HepG2 (cell line): ENCODE results near the gene YKT6. TPM values are rescaled to one million over a fixed set of nuclear protein-coding genes. Genes with fewer than 3 reads are reported as not detected.

Source experiments
- GRHL1 ChIP-seq: sonication (generic); formaldehyde crosslinking; conservative IDR thresholded peaks from 2 replicates; pipeline ENCODE4 v1.8.0; 2022; ENCODE audit warnings: missing genetic modification reagents
- HOXD1 ChIP-seq: sonication (generic); formaldehyde crosslinking; IDR thresholded peaks from 2 replicates; pipeline ENCODE4 v1.5.0; 2020; ENCODE audit warnings: missing genetic modification reagents
- KDM2A ChIP-seq: sonication (generic); formaldehyde crosslinking; IDR thresholded peaks from 2 replicates; pipeline ENCODE4 v1.4.0; 2020; ENCODE audit warnings: low read depth, missing genetic modification reagents, borderline replicate concordance
- KLF11 ChIP-seq: IDR thresholded peaks from 2 replicates; pipeline ENCODE4 v1.6.1; 2016; ENCODE audit warnings: missing compliant biosample characterization
- MIXL1 ChIP-seq: IDR thresholded peaks from 2 replicates; pipeline ENCODE4 v1.6.1; 2016
- NONO ChIP-seq, 2 experiments: fragments of 450-650 bp in 1 of 2; sonication (generic) in 1 of 2; formaldehyde crosslinking in 1 of 2; IDR thresholded peaks in 1 of 2; conservative IDR thresholded peaks in 1 of 2; 2 replicates each; pipeline versions ENCODE4 v1.6.1 to v1.8.0; 2017 to 2022; ENCODE audit warnings: mild to moderate bottlenecking in 1 of 2, missing genetic modification reagents in 1 of 2, moderate library complexity in 1 of 2
- NRL ChIP-seq: sonication (generic); formaldehyde crosslinking; IDR thresholded peaks from 2 replicates; pipeline ENCODE4 v1.5.0; 2020; ENCODE audit warnings: missing genetic modification reagents, mild to moderate bottlenecking, moderate library complexity, borderline replicate concordance
- RBAK ChIP-seq: sonication (generic); formaldehyde crosslinking; IDR thresholded peaks from 2 replicates; pipeline ENCODE4 v1.5.1; 2020; ENCODE audit warnings: mild to moderate bottlenecking, missing genetic modification reagents
- SALL1 ChIP-seq: sonication (generic); formaldehyde crosslinking; IDR thresholded peaks from 2 replicates; pipeline ENCODE4 v1.8.0; 2022; ENCODE audit warnings: mild to moderate bottlenecking, missing genetic modification reagents
- SNRNP70 ChIP-seq: fragments of 200-400 bp; formaldehyde crosslinking; IDR thresholded peaks from 2 replicates; pipeline ENCODE4 v1.6.1; 2017; ENCODE audit warnings: mild to moderate bottlenecking, low read depth, low read length, moderate library complexity
- WIZ ChIP-seq: sonication (generic); formaldehyde crosslinking; IDR thresholded peaks from 2 replicates; pipeline ENCODE4 v1.5.1; 2020; ENCODE audit warnings: mild to moderate bottlenecking, missing genetic modification reagents
- ZBED4 ChIP-seq: sonication (generic); formaldehyde crosslinking; IDR thresholded peaks from 2 replicates; pipeline ENCODE4 v1.4.0; 2020; ENCODE audit warnings: missing genetic modification reagents, borderline replicate concordance
- ZBTB43 ChIP-seq: sonication (generic); formaldehyde crosslinking; conservative IDR thresholded peaks from 2 replicates; pipeline ENCODE4 v1.4.0; 2020; ENCODE audit warnings: missing genetic modification reagents
- ZNF136 ChIP-seq: sonication (generic); formaldehyde crosslinking; IDR thresholded peaks from 2 replicates; pipeline ENCODE4 v1.8.1; 2022; ENCODE audit warnings: low read depth, mild to moderate bottlenecking, moderate library complexity, missing genetic modification reagents
- ZNF260 ChIP-seq: sonication (generic); formaldehyde crosslinking; IDR thresholded peaks from 2 replicates; pipeline ENCODE4 v1.4.0; 2020; ENCODE audit warnings: missing genetic modification reagents, low read depth, mild to moderate bottlenecking, borderline replicate concordance
- ZNF326 ChIP-seq: sonication (generic); formaldehyde crosslinking; IDR thresholded peaks from 2 replicates; pipeline ENCODE4 v1.4.0; 2020; ENCODE audit warnings: missing genetic modification reagents, borderline replicate concordance
- ZNF775 ChIP-seq: sonication (generic); formaldehyde crosslinking; IDR thresholded peaks from 2 replicates; pipeline ENCODE4 v1.4.0; 2020; ENCODE audit warnings: missing genetic modification reagents, mild to moderate bottlenecking, moderate library complexity, borderline replicate concordance
- polyA plus RNA-seq, 8 experiments: library from polyadenylated mRNA; depleted of rRNA in 3 of 8; stranded (reverse) in 7 of 8; unstranded in 1 of 8; fragments of >200 nt; fragmentation: Illumina TruSeq in 4 of 8; extraction: Trizol in 4 of 8; gene quantifications; 2 replicates each; pipeline versions ENCODE4 v1.2.1 to v1.2.3, GENCODE V29; 2011 to 2016; ENCODE audit warnings: low read depth in 4 of 8, missing spikeins in 1 of 8, mixed read lengths in 1 of 8; ENCODE audit not compliant: insufficient read depth in 1 of 8
- total RNA-seq, 5 experiments: library from RNA; depleted of rRNA; stranded (reverse); fragments of >200 nt; fragmentation: Illumina TruSeq; extraction: Trizol; gene quantifications; 2 replicates each; pipeline ENCODE4 v1.2.3, GENCODE V29; 2016; ENCODE audit warnings: low read depth in 1 of 5
- TF ChIP-seq, protein P1 (sequence below): sonication (generic); formaldehyde crosslinking; IDR thresholded peaks from 2 replicates; pipeline ENCODE4 v1.5.0; 2020; ENCODE audit warnings: mild to moderate bottlenecking, missing genetic modification reagents, moderate library complexity
- TF ChIP-seq, protein P2 (sequence below): sonication (generic); formaldehyde crosslinking; IDR thresholded peaks from 2 replicates; pipeline ENCODE4 v1.5.0; 2020; ENCODE audit warnings: missing genetic modification reagents

Gene YKT6
- total and polyA plus RNA-seq, 2 of the 13 experiments (the other 11 are each of a cell fraction or from before 2014, with no cell fraction given) = 52.2 to 60.3 TPM

DNA sequence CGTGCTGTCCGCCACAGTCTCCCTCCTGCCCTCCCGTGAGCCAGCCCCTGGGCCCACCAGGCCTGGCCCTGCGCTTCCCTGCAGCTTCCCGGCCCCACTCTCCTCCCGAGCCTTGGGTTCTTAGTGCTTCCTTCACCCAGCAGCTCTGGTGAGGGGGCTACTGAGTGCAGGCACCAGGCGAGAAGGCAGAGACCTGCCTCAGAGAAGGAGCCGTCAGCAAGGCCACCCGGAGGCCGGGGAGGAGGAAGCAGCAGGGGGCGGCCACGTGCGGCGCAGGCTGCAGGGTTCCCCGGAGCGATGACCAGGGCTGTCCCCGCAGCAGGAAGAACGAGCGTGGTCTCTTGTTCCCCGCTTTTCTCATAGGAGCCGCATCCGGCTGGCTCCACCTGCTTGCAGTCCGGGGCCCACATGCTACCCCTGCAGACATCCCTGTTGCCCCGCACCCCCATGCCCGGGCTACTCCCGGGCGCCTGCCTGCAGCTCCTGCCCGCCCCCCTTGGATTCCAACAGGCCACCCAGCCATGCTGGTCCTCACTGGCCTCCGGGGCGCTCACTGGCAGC is 20.5 kb downstream of the YKT6 start (continued):
- TF ChIP-seq GRHL1 (CRISPR knock-in tag) (no peak), SALL1 (CRISPR knock-in tag) (peak; percentile 86), ZNF326 (CRISPR knock-in tag) (no peak), ZNF136 (CRISPR knock-in tag) (0 out of 2 replicates have a peak, but pooled peaks have one; percentile 49), MIXL1 (CRISPR knock-in tag) (no peak), KLF11 (CRISPR knock-in tag) (no peak), ZNF775 (CRISPR knock-in tag) (0 out of 2 replicates have a peak, but pooled peaks have one; percentile 44), ZBTB43 (CRISPR knock-in tag) (peak; percentile 89), NRL (peak; percentile 90), ZNF260 (CRISPR knock-in tag) (no peak), HOXD1 (CRISPR knock-in tag) (0 out of 2 replicates have a peak, but pooled peaks have one; percentile 66), WIZ (CRISPR knock-in tag) (no peak), ZBED4 (CRISPR knock-in tag) (no peak), RBAK (CRISPR knock-in tag) (no peak), NONO (IDR thresholded peaks at IDR 0.05) (no peak), NONO (CRISPR knock-in tag; conservative IDR thresholded peaks at IDR 0.05) (no peak), KDM2A (peak; percentile 63), SNRNP70 (no peak)
- TF ChIP-seq, protein P1, sequence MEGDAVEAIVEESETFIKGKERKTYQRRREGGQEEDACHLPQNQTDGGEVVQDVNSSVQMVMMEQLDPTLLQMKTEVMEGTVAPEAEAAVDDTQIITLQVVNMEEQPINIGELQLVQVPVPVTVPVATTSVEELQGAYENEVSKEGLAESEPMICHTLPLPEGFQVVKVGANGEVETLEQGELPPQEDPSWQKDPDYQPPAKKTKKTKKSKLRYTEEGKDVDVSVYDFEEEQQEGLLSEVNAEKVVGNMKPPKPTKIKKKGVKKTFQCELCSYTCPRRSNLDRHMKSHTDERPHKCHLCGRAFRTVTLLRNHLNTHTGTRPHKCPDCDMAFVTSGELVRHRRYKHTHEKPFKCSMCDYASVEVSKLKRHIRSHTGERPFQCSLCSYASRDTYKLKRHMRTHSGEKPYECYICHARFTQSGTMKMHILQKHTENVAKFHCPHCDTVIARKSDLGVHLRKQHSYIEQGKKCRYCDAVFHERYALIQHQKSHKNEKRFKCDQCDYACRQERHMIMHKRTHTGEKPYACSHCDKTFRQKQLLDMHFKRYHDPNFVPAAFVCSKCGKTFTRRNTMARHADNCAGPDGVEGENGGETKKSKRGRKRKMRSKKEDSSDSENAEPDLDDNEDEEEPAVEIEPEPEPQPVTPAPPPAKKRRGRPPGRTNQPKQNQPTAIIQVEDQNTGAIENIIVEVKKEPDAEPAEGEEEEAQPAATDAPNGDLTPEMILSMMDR (CRISPR knock-in tag) = peak; percentile 77
- TF ChIP-seq, protein P2, sequence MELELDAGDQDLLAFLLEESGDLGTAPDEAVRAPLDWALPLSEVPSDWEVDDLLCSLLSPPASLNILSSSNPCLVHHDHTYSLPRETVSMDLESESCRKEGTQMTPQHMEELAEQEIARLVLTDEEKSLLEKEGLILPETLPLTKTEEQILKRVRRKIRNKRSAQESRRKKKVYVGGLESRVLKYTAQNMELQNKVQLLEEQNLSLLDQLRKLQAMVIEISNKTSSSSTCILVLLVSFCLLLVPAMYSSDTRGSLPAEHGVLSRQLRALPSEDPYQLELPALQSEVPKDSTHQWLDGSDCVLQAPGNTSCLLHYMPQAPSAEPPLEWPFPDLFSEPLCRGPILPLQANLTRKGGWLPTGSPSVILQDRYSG (CRISPR knock-in tag) = peak; percentile 95
